GM18508 (cell line): ENCODE data around the gene NUDCD2.
"Not testable (repeated sequence)": the region's sequence is repeated elsewhere in the genome, so short reads cannot be mapped to it uniquely, and the experiment has no call there.

Experiments used
- ATAC-seq: cut with Tn5 transposase; IDR thresholded peaks from one replicate; pipeline ENCODE4 v1.9.1; 2021; ENCODE audit warnings: moderate number of reproducible peaks; ENCODE audit not compliant: insufficient read depth, unreplicated experiment

NUDCD2 gene

DNA sequence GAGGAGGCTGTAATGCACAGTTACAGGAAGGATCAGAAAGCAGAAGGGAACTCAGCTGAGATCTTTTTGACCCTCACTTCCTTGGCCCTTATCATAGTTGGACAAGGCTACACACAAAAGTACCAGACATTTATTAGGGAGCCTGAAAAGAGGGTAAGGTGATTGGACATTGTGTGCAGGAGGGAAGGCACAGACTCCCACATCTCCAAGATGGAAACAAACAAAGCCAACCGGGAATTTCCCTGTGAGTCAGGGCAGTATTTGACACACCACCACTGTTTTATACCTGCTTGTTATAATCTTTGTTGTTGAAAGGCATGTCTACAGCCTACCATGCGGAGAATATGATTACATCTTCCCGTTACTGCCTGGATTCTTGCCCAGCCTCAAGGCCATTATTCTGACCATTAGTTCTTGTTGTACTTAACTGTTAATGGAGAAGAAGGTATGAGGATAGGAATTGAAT, 25.5 kb downstream of the NUDCD2 start:
- ATAC-seq: no peak

DNA sequence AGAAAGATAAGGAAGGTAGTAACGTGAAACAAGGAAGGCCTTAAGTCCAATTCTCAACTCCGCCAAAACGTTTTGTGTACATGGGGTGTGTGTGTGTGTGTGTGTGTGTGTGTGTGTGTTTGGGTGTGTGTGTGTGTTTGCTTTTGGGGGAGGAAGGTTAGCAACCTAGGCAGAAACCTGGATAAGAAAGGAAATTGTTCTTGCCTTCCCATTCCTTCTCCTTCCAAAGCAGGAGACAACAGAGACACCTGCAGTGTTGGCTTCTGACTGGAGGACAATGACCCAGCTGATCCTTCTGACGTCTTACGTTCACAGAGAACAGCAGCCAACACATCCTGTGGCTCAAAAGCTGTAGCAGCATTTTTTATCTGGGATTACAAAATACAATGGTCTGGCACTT, 26.6 kb downstream of the NUDCD2 start:
- ATAC-seq: no peak

DNA sequence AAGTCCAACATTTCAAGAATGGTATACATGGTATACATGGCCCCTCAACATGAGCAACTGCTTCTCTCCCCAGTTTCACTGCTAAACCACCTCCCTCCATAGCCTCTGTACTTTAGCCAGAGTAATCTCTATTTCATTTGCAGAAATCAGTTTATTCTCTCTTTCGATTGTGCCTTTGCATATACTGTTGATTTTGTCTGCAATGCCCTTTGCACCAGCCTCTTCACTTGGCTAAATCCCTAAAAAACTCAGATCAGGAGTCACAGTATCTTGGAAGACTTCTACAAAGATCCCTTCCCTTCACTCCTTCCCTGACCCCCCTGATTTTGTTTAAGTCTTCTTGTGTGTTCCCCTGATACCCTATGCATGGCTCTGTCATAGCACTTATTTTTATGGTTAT, 27.4 kb downstream of the NUDCD2 start:
- ATAC-seq: no peak

DNA sequence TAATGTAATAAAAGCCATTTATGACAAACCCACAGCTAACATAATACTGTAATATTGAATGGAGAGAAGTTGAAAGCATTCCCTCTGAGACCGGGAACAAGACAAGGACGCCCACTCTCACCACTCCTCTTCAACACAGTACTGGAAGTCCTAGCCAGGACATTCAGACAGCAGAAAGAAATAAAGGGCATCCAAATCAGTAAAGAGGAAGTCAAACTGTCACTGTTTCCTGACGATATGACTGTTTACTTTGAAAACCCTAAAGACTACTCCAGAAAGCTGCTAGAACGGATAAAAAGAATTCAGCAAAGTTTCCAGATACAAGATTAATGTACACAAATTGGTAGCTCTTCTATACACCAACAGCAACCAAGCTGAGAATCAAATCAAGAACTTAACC, 33.8 kb downstream of the NUDCD2 start:
- not testable (repeated sequence) for ATAC-seq

DNA sequence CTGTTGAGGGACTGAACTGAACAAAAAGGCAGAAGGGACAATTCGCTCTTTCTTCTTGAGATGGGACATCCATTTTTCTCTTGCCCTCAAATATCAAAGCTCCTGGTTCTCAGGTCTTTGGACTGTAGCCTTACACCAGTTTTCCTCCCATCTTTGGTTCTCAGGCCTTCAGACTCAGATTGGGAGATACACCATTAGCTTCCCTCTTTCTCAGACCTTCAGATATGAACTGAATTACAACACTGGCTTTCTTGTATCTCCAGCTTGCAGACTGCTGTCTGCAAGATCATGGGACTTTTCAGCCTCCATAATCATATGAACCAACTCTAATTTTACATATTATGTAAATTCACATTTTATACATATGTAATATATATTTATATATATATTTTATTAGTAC, 35.1 kb downstream of the NUDCD2 start:
- no peak for ATAC-seq

DNA sequence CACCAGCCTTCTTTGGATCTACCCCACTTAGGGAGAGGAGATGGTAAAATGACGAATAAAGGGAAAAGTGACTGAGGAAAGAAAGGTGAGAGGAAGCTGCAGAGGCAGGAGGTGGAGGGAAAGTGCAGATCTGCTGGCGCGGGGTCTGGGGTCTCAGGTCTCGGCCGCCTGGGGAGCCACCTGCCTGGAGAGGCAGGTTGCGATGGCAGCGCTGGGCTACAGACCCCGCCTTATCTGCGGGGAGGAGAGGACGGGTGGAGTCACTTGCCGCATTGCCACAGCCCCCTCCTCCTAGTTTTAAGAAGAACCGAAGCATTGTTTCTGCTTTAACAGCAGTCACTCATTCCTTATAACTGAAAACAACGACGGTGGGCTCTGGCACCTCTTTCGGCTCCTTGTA, 44.2 kb downstream of the NUDCD2 start:
- ATAC-seq: not testable (repeated sequence)

DNA sequence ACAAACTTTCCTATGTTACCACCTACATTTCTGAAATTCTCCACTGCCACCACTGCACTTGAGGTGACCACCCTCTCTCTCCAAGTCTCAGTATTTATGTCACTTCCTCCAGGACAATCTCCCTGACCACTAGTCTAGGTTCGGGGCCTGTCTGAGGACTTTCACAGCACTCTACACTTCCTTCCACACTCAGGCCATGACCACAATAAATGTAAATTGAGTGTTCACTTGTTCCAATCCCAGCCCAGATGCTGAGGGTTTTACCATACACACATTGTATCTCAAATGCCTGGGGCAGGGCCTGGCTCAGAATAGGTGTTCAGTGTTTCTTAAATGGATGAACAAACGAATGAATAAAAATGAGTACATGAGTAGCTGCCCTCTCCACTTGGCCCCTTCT, 49.4 kb downstream of the NUDCD2 start:
- ATAC-seq: no peak

DNA sequence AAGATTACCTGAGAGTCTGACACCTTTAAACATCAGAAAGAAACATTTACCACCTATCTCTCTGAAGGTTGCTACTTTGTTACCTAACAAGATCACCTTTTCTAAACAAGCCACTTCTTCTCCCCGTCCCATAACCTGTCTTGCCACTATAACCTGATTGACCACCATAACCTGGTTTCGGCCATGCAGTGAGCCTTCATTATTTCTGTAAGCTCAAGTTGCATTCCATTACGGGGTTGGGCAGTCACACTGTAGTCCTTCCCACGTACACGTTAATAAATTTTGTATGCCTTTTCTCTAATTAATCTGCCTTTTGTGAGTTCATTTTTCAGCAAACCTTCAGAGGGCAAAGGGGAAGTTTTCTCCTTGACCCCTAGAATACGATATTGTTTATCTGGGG, 50.5 kb downstream of the NUDCD2 start:
- no peak for ATAC-seq

DNA sequence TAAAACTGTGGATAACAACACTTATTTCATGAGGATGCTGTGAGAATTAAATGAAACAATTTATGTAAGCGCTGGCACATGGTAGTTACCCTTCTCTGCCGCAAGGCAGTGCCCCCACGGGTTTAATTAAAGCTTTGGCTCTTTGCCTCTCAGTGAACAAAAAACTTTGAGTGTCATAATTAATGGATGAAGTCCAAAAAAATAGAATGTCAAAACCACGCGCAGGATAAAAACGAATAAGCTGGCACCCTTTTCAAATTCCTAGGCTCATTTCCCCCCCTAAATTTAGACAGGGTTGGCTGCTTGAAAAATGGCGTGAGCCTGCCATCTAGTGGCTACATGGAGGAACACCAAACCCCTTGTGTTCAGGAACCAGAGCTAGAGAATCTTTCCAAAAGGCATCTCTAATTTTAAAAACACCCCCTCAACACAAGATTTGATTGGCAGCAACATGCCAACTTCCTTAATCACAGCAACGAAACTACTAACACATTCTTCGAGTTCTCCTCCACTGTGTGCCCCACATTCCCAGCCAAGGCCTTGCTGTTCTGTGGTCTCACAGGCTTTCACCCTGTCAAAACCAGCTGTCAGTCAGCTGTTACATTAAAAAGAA, 51.5 kb downstream of the NUDCD2 start:
- ATAC-seq: peak; percentile 66

DNA sequence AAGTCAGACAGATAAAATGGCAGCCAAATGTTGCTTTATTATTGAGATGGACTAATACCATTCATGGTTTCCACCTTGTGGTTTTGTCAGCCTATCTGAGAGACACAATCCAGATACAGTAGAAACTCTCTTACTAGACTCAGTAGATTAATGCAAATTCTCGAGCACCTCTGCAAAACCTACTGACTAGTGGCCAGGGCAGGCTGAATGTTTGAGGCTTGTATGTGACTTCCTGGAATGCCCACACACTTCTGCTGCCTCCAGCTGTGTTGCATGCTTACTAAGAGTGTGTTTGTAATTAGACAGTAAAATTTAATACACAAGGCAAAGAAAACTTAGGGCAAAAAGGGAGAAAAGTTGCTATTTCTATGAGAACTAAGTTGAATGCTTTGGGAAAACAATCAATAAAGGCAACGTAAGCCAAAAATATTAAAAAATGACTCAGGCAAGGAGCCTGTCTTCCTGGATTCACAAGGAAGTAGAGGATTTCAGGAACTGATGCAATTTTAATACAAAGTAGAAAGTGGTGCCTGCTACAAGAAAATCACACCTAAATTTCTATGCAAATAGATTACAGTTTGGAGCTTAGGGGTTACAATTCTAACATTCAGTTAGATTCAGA, 52.8 kb downstream of the NUDCD2 start:
- peak; percentile 82 for ATAC-seq

DNA sequence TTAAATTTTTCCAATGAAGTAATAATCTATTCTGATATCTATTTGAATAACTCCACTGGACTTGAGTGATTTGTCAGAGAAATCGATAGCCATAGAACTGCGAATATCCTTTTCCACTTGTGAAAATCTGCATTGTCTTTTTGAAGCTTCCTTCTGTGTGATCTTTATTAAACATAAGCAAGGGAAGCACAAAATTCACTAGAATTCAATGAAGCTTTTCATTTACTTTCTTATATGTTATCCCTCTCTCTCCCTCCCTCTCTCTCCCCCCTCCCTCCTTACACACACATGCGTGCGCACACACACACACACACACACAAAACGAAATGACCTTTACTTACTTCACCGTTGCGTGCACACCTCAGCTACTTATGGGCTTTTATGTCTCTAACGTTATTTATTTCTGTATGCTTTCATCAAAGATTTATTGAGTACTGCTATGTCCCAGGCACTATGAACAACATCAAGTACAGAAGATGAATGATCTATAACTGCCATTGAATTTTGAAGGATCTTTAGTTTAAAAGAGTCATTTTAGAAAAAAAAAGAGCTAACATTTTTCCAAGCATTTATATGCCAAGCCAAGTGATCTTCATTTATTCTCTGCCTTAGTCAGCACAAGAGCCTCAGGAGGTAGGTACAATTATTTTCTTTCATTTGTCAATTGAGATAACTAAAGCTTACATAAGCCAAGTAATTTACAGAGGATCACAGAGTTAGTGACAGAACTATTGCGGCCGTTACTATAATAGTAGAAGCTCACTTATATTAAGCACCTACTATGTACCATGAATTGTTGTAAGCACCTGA, 55.3 kb downstream of the NUDCD2 start:
- no peak for ATAC-seq

DNA sequence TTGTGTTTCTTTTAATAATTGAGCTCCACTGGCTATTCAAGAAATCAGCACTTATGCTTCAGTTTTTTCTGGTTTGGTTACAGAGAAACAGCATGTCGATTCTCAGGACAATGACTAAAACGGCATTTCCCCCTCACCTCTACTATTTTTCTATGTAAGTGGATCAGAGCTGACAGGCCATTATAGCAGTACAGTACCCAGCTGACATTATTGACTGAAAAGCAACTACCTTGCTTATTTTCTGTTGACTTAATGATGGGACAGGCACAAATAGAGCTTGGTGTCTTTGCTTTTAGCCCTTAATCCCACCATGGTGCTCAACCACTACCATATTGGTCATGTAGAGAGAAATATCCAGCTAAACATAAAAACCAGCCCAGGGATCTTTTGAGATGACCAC, 57.9 kb downstream of the NUDCD2 start:
- ATAC-seq: no peak

DNA sequence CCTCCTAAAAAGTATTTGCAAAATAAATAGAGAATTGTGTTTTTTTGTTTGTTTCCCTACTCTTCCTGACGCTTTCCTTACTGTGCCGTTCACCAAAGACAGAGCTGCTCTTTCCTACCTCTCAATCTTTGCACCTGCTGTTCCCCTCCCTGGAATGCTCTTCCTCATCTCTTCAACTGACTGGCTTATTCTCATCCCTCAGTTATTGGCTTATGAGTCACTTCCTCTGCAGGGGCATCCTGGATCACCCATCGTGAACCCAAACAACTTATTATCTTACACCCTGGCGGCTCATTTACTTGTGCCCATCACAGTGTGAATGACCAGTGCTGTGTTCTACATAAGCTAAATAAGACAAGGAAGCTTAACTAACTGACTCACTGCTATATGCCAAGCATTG, 58.6 kb downstream of the NUDCD2 start:
- no peak for ATAC-seq

DNA sequence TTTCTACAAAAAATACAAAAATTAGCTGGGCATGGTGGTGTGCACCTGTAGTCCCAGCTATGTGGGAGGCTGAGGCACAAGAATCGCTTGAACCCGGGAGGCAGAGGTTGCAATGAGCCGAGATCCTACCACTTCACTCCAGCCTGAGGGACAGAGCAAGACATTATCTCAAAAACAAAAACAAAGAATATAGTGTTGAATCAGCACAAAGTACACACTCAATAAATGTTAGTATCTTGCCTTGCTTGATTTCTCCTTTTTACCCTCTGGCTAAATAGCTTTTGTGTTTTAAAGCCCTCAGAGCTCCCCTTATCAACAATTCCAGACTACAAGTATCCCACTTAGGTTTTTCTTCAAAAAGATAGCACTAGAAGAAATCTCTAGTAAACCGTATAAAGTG, 60.0 kb downstream of the NUDCD2 start:
- no peak for ATAC-seq

DNA sequence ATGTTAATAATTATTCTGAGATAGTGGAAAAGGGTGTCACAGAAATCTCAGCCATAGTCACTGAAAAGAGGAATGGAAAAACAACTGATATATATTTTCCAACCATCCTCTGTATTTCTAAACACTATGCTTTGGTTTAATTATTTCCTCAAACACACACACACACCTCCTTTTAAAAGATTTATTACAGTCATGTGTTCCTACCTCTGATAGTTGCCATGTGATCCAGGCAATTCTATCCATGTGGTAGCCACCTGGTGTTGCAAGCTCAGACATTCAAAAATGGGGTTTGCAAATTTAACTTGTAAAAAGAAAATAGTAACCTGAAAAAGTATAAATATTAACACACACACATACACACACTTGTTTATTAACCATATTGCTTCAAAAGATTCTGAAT, 62.5 kb downstream of the NUDCD2 start:
- no peak for ATAC-seq

DNA sequence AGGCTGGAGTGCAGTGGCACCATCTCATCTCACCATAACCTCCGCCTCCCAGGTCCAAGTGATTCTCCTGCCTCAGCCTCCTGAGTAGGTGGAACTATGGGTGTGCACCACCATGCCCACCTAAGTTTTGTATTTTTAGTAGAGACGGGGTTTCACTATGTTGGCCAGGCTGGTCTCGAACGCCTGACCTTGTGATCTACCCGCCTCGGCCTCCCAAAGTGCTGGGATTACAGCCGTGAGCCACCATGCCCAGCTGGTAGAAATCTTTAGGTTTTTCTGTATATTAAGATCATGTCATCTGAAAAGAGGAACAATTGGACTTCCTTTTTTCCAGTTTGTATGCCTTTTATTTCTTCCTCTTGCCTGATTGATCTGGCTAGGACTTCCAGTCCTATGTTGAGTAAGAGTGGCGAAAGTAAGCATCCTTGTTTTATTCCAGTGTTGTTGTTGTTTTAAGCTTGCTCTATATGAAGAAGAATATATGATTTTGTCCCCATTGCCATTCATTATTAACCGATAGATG, 63.0 kb downstream of the NUDCD2 start:
- not testable (repeated sequence) for ATAC-seq
